Left forelimb (tissue), 1 donor: Measurements from ENCODE around the gene FIG4.
"Not testable (repeated sequence)": the region's sequence is repeated elsewhere in the genome, so short reads cannot be mapped to it uniquely, and the experiment has no call there.

ENCODE experiments used
- DNase-seq: peaks from one replicate; pipeline ENCODE4 v3.0.0-alpha.2; 2018; ENCODE audit warnings: low spot score

Gene FIG4

GRCh38 chr6:109760208-109760607 is 69.1 kb downstream of the FIG4 start:
- DNase-seq, result no peak

- DNase-seq, result no peak
Measured at GRCh38 chr6:109762166-109762565, 71.1 kb downstream of the FIG4 start.

GRCh38 chr6:109762769-109763441 is 71.8 kb downstream of the FIG4 start:
- no peak for DNase-seq

- no peak for DNase-seq
Measured at GRCh38 chr6:109766167-109766566, 75.1 kb downstream of the FIG4 start.

- DNase-seq, result no peak
Measured at GRCh38 chr6:109767961-109768360, 76.9 kb downstream of the FIG4 start.

GRCh38 chr6:109768485-109768884 is 77.4 kb downstream of the FIG4 start:
- DNase-seq, result no peak

GRCh38 chr6:109769213-109769612 is 78.1 kb downstream of the FIG4 start:
- DNase-seq, result no peak

GRCh38 chr6:109770047-109770446 is 79.0 kb downstream of the FIG4 start:
- DNase-seq, result no peak

- no peak for DNase-seq
Measured at GRCh38 chr6:109770779-109771178, 79.7 kb downstream of the FIG4 start.

- DNase-seq, result not testable (repeated sequence)
Measured at GRCh38 chr6:109771939-109772755, 81.1 kb downstream of the FIG4 start.

GRCh38 chr6:109772883-109773431 is 81.9 kb downstream of the FIG4 start:
- DNase-seq, result no peak

GRCh38 chr6:109781001-109781400 is 89.9 kb downstream of the FIG4 start:
- DNase-seq, result no peak

GRCh38 chr6:109782491-109782999 is 91.4 kb downstream of the FIG4 start:
- no peak for DNase-seq

GRCh38 chr6:109783250-109783986 is 92.3 kb downstream of the FIG4 start:
- no peak for DNase-seq

- DNase-seq, result no peak
Measured at GRCh38 chr6:109787312-109787711, 96.2 kb downstream of the FIG4 start.

GRCh38 chr6:109788687-109789086 is 97.6 kb downstream of the FIG4 start:
- no peak for DNase-seq

- DNase-seq, result no peak
Measured at GRCh38 chr6:109790131-109790530, 99.0 kb downstream of the FIG4 start.

- DNase-seq, result no peak
Measured at GRCh38 chr6:109791301-109791700, 100.2 kb downstream of the FIG4 start.

GRCh38 chr6:109793021-109793420 is 101.9 kb downstream of the FIG4 start:
- no peak for DNase-seq

- no peak for DNase-seq
Measured at GRCh38 chr6:109793792-109794191, 102.7 kb downstream of the FIG4 start.

- no peak for DNase-seq
Measured at GRCh38 chr6:109794201-109794923, 103.3 kb downstream of the FIG4 start.
